Stimulated activated CD8-positive, alpha-beta memory T cell treated with anti-CD3 and anti-CD28 coated beads, Interleukin-15, amount 100 ng/mL, for 1 hour (primary cell): ENCODE results near the gene FMN1.

Experiments
- DNase-seq: peaks from one replicate; pipeline ENCODE4 v3.0.0-alpha.2; 2020; ENCODE audit warnings: low read depth

The FMN1 gene

GRCh38 chr15:32881528-32881927 is 313.0 kb downstream of the FMN1 start:
- DNase-seq, result no peak

DNA sequence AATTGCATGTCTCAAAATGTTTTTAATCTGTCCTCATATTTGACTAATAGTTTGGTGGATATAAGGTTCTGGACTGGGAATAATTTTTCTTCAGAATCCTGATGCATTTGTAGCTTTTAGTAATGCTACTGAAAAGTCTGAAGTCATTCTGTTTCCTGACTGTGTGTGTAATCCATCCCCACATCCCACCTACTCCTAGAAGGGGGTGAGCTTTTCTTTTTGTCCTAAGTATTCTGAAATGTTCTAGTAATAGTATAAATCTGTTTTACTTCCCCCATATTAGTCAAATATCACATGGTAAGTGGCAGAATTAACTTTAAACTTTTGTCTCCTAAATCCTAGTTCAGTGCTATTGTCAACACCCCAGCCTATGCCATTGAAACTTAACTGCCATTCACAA is 313.9 kb downstream of the FMN1 start:
- no peak for DNase-seq

- no peak for DNase-seq
Measured at GRCh38 chr15:32879980-32880379, 314.5 kb downstream of the FMN1 start.

DNA sequence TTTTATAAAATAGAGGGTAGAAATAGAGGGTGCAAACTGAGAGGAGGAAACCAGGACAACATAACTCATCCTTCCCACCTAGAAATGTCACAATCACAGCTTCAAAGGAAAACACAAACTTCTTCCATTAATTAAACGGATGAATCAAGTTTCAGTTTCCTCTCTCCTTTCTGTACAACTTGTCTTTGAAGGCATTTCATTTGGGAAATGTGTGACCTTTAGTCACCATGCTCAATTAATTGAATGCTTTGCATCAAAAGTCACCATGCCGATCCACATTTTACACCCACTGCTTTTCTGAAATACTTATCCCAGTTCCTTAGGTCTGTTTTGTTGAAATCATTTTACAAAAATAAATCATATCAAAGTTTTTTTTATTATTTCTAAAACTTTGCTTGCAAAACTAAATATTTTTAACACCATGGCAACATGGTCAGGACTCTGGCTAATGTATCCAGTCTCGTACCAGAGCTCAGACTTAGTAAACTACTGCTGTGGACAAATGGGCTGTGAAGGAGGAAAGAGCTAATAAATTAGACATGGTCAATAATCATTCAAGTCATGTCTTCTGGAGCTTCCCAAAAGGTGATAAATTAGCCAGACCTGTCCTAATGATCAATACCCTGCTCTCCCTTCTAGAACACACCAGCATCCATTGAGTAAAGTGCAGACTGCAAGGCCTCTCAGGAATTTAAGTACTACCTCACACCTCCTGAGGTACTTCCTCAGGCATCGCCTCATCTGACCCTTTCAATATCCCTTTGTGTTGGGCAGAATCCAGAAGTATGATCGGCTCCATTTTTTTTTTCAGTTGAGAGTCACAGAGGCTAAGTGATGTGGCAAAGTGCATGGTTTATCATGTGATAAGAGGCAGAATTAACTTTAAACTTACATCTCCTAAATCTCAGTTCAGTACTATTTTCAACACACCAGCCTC is 315.4 kb downstream of the FMN1 start:
- no peak for DNase-seq

GRCh38 chr15:32878342-32878741 is 316.2 kb downstream of the FMN1 start:
- DNase-seq, result no peak

GRCh38 chr15:32877252-32878019 is 317.1 kb downstream of the FMN1 start:
- DNase-seq, result no peak

GRCh38 chr15:32873284-32874114 is 321.0 kb downstream of the FMN1 start:
- no peak for DNase-seq

DNA sequence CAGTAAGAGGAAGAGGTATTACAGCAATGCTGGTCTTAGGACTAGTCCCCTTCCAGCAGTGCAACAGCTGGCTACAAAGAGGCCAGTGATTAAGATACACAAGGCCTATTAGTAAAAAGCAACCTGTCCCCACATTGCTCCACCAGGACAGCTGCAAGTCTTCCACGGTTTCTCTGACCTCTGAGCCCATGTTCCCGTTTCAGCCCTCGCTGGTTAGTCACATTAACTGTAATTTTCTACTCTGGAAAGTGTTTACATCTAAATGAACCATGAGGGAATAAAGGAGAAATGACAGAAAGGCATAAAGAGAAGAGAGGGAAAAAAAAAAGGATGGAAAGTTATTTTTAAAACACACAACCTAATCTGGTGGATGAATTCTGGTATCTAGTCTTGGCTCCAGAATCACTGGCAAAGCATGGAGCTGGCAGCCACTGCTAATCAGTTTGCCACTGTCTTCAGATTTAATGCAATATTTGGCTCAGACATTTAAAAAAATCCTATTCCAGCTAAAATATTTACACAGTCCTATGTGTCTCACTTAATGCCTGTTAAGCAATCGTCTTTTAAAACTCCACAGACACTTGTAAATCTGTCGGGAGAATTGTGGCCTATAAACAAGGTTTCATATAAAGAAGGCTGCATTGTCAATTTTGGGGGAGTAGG is 321.8 kb downstream of the FMN1 start:
- no peak for DNase-seq

- DNase-seq, result no peak
Measured at GRCh38 chr15:32871883-32872282, 322.6 kb downstream of the FMN1 start.

- no peak for DNase-seq
Measured at GRCh38 chr15:32870240-32871033, 324.1 kb downstream of the FMN1 start.

- no peak for DNase-seq
Measured at GRCh38 chr15:32869776-32870175, 324.7 kb downstream of the FMN1 start.

GRCh38 chr15:32867313-32867626 is 327.2 kb downstream of the FMN1 start:
- DNase-seq, result no peak

- no peak for DNase-seq
Measured at GRCh38 chr15:32866454-32867312, 327.8 kb downstream of the FMN1 start.

DNA sequence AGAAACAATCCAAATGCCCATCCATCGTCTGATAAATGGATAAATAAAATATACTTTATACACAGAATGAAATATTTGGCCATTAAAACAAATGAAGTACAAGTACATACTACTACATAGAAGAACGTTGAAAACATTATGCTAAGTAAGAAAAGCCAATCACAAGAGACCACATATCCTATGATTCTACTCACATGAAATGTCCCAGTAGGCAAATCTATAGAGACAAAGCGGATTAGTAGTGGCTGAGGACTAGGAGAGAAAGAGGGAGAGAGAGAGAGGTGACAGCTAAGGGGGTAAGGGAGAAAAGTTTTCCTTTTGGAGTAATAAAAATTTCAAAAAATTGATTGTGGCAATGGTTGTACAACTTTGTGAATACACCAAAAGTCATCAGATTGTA is 329.7 kb downstream of the FMN1 start:
- DNase-seq, result no peak

- DNase-seq, result no peak
Measured at GRCh38 chr15:32864051-32864450, 330.5 kb downstream of the FMN1 start.

DNA sequence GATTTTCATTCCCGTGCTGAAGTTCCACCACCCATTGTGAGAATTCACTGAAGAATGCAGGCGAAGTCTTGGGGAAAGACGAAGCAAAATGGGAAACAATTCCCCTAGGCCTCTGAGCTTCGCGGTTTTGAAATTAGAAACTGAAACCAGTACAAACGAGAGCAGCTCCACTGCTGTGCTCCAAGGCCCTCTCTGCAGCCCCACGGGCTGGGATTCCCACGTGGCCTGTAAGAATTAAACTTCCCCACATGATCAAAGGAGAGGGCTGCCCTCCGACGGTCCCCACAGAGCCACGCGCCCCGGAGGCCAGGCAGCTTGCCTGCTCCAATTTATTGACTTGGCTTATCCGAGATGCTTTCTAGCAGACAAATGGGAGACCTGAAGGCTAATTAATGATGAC is 332.8 kb downstream of the FMN1 start:
- DNase-seq, result no peak

DNA sequence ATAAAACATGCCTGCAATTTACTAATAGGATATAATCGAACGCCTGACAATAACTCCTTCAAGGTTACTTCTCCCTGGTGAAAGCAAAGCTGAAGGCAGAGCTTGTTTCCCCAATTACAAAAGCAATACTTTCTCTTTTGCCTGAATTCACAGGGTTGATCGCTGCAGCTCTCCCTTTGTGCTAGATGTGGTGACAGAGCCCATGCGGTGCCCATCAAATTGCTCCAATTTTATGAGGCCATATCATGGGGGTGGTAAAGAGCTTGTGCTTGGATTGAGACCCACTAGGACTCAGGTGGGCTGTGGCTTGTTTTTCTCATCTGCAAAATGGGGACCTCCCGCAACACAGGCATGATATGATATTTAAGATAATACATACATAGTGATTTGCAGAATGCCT is 333.3 kb downstream of the FMN1 start:
- DNase-seq, result no peak

DNA sequence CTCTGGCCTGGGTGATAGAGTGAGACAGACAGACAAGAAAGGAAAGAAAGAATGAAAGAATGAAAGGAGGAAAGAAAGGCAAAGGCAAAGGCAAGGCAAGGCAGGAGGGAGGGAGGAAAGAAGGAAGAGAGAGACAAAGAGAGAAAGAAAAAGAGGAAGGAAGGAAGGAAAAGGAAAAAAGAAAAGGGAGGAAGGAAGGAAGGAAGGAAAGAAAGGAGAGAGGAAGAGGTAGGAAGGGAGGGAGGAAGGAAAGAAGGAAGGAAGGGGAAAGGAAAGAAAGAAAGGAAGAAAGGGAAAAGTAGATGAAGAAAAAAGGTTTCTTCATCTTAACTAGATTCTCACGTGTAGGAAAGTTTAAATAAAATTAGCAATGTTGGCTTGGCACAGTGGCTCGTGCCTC is 334.5 kb downstream of the FMN1 start:
- DNase-seq, result no peak

DNA sequence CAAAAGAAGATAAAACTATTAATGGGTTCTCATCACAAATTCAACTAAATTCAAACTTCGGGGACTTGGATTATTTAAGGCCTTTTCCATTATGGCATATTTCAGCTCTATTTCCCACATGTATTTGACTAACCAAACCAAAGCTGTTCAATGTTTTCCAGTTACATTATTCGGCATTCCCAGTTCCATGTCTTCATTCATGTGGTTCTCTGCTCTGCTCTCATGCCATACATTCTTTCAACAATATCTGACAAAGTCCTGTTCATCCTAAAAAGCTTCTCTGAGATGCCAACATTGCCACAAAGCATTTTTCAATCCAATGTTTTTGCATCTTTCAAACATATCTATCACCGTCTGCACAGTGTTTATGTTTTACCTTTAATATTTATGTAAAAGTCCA is 335.3 kb downstream of the FMN1 start:
- no peak for DNase-seq

DNA sequence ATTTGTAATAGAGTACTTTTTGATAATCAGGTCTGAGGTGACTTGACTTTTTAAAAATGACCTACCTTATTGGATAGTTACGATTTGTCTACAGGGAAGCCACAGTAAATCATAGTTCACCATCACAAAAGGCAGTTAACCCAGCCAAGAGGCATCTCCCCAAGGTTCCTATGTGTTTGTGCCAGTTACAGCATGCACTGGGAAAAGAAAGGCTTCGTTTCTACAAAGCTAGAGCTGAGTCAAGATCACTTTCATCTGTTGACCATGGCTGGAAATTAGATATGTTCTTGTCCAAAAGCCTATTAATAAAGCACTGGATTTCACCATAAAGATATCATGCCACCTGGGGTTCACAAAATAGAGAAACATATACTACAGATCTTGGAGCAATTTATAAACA is 336.8 kb downstream of the FMN1 start:
- DNase-seq, result no peak
